IPS-20b (cell line): Measurements from ENCODE around the gene ZNF564.

ENCODE experiments used
- H3K27ac ChIP-seq: one replicate; pipeline ENCODE4 v1.5.1; 2013; ENCODE audit warnings: low read length
- H3K27me3 ChIP-seq: 2 replicates; pipeline ENCODE4 v1.6.1; 2013; ENCODE audit warnings: mild to moderate bottlenecking, low read length, inconsistent platforms; ENCODE audit not compliant: insufficient read depth
- H3K36me3 ChIP-seq: 2 replicates; pipeline ENCODE4 v1.6.1; 2013; ENCODE audit warnings: low read depth, mild to moderate bottlenecking, inconsistent platforms, low read length, moderate library complexity; ENCODE audit not compliant: insufficient read depth
- H3K4me1 ChIP-seq: 2 replicates; pipeline ENCODE4 v1.6.1; 2013; ENCODE audit warnings: mild to moderate bottlenecking, control low read depth, inconsistent platforms, low read length, moderate library complexity; ENCODE audit not compliant: insufficient read depth
- H3K4me3 ChIP-seq: 2 replicates; pipeline ENCODE4 v1.5.1; 2013; ENCODE audit warnings: mild to moderate bottlenecking, low read length, inconsistent platforms
- H3K9ac ChIP-seq: 2 replicates; pipeline ENCODE4 v1.6.1; 2013; ENCODE audit warnings: low read depth, mild to moderate bottlenecking, inconsistent platforms, low read length, moderate library complexity
- H3K9me3 ChIP-seq: 2 replicates; pipeline ENCODE4 v1.6.1; 2013; ENCODE audit warnings: mild to moderate bottlenecking, low read depth, low read length, inconsistent platforms; ENCODE audit not compliant: insufficient read depth

Gene ZNF564

DNA sequence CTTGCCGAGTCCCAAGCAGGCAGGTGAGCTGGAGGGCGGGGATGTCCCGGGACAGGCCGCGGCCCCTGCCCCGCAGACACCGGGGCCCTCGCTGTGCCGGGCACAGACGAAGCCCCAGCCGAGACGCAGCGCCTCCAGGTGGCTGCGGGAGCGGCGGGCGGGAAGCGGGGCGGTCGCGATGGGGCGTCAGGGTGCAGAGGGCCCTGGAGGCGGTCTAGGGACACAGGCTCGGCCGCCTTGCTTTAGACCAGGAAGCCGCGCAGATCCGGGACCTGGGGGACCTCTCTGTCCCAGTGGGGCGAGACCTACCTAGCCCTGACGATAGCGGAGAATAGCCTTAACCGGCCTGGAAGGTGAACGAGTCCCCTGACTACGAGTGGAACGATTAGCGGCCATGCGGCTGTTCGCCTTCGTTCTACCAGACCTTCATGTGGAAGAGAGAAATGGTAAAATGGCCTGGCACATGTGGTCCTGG is 4.2 kb upstream of the ZNF564 start:
- H3K4me3 ChIP-seq, result no peak overlapping the region
- H3K9me3 ChIP-seq, result no peaks in the 10 kb centered on the region
- H3K27ac ChIP-seq, result no peak overlapping the region
- no peaks in the 10 kb centered on the region for H3K4me1 ChIP-seq
- H3K27me3 ChIP-seq, result 0 out of 2 replicates have a peak, but pooled peaks cover 9% of the 10 kb centered on the region
- no peak overlapping the region for H3K9ac ChIP-seq
- H3K36me3 ChIP-seq, result no peaks in the 10 kb centered on the region

DNA sequence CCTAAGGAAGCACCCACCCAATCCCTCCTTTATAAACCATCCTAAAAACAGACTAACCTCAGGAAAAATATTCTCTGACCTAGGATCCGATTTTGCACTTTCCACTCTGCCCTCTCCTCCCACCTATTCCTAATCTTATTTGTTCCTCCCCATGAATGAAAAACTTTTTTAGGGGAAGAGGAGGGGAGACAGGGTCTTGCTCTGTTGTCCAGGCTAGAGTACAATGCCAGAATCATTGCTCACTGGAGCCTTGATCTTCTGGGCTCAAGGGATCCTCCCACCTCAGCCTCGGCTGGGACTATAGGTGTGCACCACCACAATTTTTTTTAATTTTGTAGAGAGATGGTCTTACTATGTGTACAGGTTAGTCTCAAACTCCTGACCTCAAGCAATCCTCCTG is 4.4 kb downstream of the ZNF564 start:
- Histone ChIP-seq H3K4me1 (no peaks in the 10 kb centered on the region), H3K4me3 (no peak overlapping the region), H3K27me3 (no peaks in the 10 kb centered on the region), H3K9ac (no peak overlapping the region), H3K9me3 (peaks cover 3% of the 10 kb centered on the region; the same call in 1 of the 2 replicates), H3K27ac (no peak overlapping the region), H3K36me3 (no peaks in the 10 kb centered on the region)

DNA sequence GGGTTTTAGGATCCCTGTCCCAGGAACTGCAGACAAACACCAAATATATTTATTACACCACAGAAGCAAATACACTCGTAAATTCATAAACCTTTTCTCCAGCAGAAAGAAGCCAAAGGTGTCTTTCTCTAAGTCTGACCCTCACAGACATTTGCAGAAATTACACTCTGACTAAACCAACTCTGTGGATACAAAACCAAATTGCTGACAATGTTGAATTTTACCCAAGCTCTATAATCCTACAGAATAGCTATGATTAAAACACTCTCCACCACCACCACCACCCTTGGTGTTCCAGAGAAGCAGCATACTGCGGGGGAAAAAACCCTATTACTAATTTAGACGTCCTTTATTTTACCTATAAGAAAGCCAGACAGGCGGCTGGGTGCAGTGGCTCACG is 5.2 kb downstream of the ZNF564 start:
- Histone ChIP-seq H3K27ac (no peak overlapping the region), H3K36me3 (peaks cover 4% of the 10 kb centered on the region; the same call in 1 of the 2 replicates), H3K9ac (no peak overlapping the region), H3K9me3 (peaks cover 3% of the 10 kb centered on the region; the same call in 1 of the 2 replicates), H3K4me1 (no peaks in the 10 kb centered on the region), H3K27me3 (no peaks in the 10 kb centered on the region), H3K4me3 (no peak overlapping the region)

DNA sequence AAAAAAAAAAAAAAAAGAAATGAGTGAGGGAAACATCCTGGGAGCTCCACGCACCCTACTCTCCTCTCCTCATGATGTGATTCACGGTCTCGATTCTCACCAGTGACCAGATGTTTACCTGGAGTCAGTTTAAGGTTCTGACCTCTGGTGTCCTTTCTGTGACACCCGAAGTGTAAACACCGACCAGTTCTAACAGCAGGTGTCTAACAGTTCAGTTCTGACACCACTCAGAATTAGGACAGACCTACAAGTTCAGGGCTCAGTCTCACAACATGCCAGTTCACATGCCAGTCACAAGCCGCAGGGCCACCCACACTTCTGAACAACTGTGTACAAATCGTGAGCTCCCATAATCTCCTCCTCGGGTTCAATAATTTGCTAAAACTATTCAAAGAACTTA is 6.0 kb downstream of the ZNF564 start:
- Histone ChIP-seq H3K27ac (no peak overlapping the region), H3K9ac (no peak overlapping the region), H3K36me3 (peaks cover 8% of the 10 kb centered on the region; the same call in 1 of the 2 replicates), H3K4me3 (no peak overlapping the region), H3K4me1 (no peaks in the 10 kb centered on the region), H3K27me3 (no peaks in the 10 kb centered on the region), H3K9me3 (peaks cover 3% of the 10 kb centered on the region; the same call in 1 of the 2 replicates)

DNA sequence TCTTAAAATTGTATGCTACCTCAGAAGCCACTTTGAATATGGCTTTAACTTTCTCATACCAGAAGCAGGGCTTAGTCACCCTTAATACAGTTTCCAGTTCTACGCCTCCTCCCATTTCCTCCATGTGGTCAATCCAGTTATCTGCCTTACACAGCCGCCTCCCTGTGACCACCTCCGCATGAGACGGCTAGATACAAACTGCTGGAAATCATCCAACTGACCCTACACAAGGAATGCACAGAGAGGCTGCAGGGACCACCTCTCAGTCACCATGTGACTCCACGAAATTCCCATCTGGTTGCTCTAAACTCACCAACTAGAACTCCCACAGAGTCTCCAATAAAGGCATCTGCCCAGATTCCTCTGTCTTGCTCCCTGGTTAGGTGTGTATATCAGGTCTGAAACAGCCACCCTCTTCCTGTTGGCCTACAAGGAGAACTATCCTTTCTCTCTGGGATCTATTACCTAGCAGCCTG is 6.8 kb downstream of the ZNF564 start:
- no peaks in the 10 kb centered on the region for H3K4me1 ChIP-seq
- peaks cover 12% of the 10 kb centered on the region for H3K36me3 ChIP-seq
- H3K9me3 ChIP-seq, result peaks cover 3% of the 10 kb centered on the region; the same call in 1 of the 2 replicates
- H3K4me3 ChIP-seq, result no peak overlapping the region
- H3K9ac ChIP-seq, result no peak overlapping the region
- H3K27me3 ChIP-seq, result no peaks in the 10 kb centered on the region
- H3K27ac ChIP-seq, result no peak overlapping the region

DNA sequence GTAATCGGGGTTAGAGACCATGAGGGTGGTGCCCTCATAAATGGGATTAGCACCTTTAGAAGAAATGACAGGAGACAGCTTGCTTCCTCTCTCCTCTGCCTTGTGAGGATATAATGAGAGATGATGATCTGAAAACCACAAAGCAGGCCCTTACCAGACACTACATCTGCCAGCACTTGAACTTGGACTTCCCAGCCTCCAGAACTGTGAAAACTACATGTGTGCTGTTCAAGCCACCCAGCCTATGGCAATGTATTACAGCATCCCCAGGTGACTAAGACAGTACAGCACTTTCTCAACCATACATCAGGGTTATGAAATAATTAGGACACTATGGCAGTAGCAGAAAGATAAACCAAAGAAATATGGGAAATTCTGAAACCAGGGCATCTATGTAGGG is 7.4 kb downstream of the ZNF564 start:
- H3K9ac ChIP-seq, result no peak overlapping the region
- H3K9me3 ChIP-seq, result peaks cover 3% of the 10 kb centered on the region
- no peak overlapping the region for H3K27ac ChIP-seq
- H3K4me1 ChIP-seq, result no peaks in the 10 kb centered on the region
- no peaks in the 10 kb centered on the region for H3K27me3 ChIP-seq
- H3K4me3 ChIP-seq, result no peak overlapping the region
- peaks cover 12% of the 10 kb centered on the region for H3K36me3 ChIP-seq

DNA sequence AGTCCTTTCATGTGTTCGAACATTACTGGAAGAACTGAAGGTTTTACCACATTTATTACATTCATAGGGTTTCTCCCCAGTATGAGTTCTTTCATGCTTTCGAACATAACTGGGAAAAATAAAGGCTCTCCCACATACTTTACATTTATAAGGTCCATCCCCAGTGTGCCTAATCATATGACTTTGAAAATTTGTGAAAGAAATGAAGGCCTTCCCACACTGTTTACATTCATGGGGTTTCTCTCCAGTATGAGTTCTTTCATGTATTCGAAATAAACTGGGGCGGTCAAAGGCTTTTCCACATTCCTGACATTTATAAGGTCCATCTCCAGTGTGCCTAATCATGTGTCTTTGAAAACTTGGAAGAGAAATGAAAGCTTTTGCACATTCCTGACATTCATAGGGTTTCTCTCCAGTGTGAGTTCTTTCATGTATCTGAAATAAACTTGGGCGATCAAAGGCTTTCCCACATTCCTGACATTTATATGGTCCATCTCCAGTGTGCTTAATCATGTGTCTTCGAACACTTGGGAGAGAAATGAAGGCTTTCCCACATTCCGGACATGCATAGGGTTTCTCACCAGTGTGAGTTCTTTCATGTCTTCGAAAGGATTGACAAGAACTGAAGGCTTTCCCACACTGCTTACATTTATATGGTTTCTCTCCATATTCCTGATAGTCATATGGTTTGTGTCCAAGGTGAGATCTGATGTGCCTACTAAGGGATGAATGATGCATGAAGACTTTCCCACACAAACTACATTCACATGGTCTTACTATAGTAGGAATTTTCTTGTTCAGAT is 24.0 kb downstream of the ZNF564 start:
- Histone ChIP-seq H3K27me3 (no peaks in the 10 kb centered on the region), H3K4me1 (no peaks in the 10 kb centered on the region), H3K9me3 (peaks cover 99% of the 10 kb centered on the region), H3K4me3 (peak overlapping the region; percentile 43), H3K36me3 (peaks cover 73% of the 10 kb centered on the region), H3K27ac (no peak overlapping the region), H3K9ac (no peak overlapping the region)

DNA sequence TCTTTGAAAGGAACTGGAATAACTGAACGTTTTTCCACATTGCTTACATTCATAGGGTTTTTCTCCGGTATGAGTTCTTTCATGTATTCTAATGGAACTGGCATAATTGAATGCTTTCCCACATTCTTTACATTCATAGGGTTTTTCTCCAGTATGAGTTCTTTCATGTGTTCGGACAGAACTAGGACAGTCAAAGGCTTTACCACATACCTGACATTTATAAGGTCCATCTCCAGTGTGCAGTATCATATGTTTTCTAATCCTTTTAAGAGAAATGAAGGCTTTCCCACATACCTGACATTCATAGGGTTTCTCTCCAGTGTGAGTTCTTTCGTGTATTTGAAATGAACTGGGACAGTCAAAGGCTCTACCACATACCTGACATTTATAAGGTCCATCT is 24.7 kb downstream of the ZNF564 start:
- H3K27me3 ChIP-seq, result no peaks in the 10 kb centered on the region
- no peaks in the 10 kb centered on the region for H3K4me1 ChIP-seq
- no peak overlapping the region for H3K27ac ChIP-seq
- peaks cover 100% of the 10 kb centered on the region for H3K9me3 ChIP-seq
- no peak overlapping the region for H3K9ac ChIP-seq
- H3K4me3 ChIP-seq, result peak overlapping the region; percentile 43
- peaks cover 68% of the 10 kb centered on the region for H3K36me3 ChIP-seq

DNA sequence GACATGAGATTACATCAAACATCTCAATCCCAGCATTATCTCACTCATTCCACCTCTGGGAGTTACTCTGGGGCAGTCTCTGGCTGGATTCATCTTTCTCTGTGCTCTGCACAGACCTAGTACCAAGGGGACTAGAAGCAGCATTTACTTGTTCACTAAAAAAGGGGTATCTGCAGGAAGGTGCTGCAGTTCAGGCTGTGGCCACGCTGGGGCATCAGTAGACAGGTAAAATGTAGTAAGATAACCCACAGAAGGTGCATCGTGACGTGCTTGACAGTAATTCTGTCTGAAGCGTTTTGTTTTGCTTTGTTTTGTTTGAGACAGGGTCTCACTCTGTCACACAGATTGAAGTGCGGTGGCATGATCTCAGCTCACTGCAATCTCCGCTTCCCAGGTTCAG is 29.3 kb downstream of the ZNF564 start:
- Histone ChIP-seq H3K36me3 (peaks cover 34% of the 10 kb centered on the region), H3K27me3 (no peaks in the 10 kb centered on the region), H3K4me3 (no peak overlapping the region), H3K27ac (no peak overlapping the region), H3K9me3 (peaks cover 91% of the 10 kb centered on the region), H3K4me1 (no peaks in the 10 kb centered on the region), H3K9ac (no peak overlapping the region)

DNA sequence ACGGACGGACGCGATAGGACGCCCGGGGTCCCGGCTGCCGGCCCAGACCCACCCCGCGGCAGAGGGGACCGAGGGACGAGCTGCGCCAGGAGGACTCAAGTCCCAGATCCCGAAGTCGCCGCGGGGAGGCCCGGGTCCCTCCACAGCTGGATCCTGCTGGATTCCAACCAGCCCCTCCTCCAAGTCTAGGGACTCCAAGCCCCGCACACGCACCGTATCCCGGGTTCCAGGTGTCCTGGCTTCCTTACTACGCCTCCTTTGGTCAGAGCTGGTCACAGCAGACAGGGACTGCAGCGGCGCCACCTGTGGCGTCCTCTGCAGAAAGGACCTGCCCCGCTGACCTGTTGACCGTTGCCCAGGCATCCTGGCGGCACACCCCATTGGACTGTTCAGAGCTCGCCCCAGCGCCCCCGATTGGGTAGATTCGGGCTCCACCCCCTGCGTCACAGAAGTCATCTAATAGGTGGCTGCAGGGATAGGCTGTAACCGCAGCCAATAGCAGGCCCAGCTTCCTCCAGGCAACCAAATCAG is 37.7 kb downstream of the ZNF564 start:
- Histone ChIP-seq H3K9me3 (peaks cover 51% of the 10 kb centered on the region), H3K4me1 (no peaks in the 10 kb centered on the region), H3K4me3 (no peak overlapping the region), H3K36me3 (peaks cover 7% of the 10 kb centered on the region; the same call in 1 of the 2 replicates), H3K27ac (no peak overlapping the region), H3K9ac (no peak overlapping the region), H3K27me3 (no peaks in the 10 kb centered on the region)

DNA sequence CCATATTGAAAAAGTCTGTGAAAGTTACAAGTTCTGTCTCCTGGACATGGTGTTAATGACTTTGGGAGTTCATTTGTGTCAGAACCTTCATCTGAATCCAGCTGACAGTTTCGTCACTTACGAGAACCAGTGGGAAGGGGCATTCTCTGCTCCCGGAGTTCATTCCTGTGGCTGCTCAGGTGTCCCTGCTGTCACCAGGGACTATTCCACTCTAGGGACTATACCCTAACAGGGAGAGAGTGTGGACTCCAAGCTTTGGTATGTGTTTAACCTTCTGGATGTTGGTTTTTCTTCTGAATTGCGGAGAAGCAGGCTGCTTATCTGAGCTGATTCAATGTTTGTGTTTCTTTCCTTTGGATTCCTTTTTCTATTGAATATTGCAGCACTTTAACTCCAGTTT is 54.2 kb downstream of the ZNF564 start:
- H3K36me3 ChIP-seq, result no peaks in the 10 kb centered on the region
- no peaks in the 10 kb centered on the region for H3K9me3 ChIP-seq
- H3K4me1 ChIP-seq, result no peaks in the 10 kb centered on the region; the same call in 1 of the 2 replicates
- H3K27me3 ChIP-seq, result no peaks in the 10 kb centered on the region; the same call in 1 of the 2 replicates
- no peak overlapping the region for H3K27ac ChIP-seq
- no peak overlapping the region for H3K9ac ChIP-seq
- no peak overlapping the region for H3K4me3 ChIP-seq

DNA sequence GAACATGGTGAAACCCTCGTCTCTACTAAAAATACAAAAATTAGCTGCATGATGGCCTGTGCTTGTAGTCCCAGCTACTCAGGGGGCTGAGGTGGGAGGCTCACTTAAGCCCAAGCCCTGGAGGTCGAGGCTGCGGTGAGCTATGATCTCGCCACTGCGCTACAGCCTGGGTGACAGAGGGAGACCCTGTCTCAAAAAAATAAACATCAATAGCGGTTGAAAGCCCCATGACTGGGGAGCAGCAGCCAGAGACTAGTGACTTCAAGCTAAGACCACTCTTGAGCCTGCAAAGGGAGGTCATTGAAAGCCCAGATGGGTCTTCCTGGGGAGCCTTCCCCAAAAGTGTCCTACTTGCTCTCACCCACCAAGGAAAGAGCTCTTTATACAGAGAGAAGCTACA is 54.8 kb downstream of the ZNF564 start:
- H3K9ac ChIP-seq, result no peak overlapping the region
- H3K4me1 ChIP-seq, result no peaks in the 10 kb centered on the region; the same call in 1 of the 2 replicates
- no peak overlapping the region for H3K4me3 ChIP-seq
- no peaks in the 10 kb centered on the region for H3K36me3 ChIP-seq
- H3K9me3 ChIP-seq, result no peaks in the 10 kb centered on the region
- H3K27me3 ChIP-seq, result no peaks in the 10 kb centered on the region; the same call in 1 of the 2 replicates
- no peak overlapping the region for H3K27ac ChIP-seq
